Colonic mucosa (tissue), 4 donors: ENCODE results near the gene ARMC9. TPM values are rescaled to one million over a fixed set of nuclear protein-coding genes. Genes with fewer than 3 reads are reported as not detected.
A peak's percentile ranks its signal among the peaks of the same experiment; 100 is the strongest.

Experiments
- DNase-seq: peaks from one replicate; pipeline ENCODE4 v3.0.0-alpha.2; 2020
- H3K27ac ChIP-seq: fragments of 200-600 bp; one replicate; pipeline ENCODE4 v1.8.0; 2021
- H3K27me3 ChIP-seq: fragments of 200-600 bp; one replicate; pipeline ENCODE4 v1.8.0; 2021
- H3K36me3 ChIP-seq: fragments of 200-600 bp; one replicate; pipeline ENCODE4 v1.8.0; 2021
- H3K4me1 ChIP-seq: fragments of 200-600 bp; one replicate; pipeline ENCODE4 v1.8.0; 2021; ENCODE audit warnings: mild to moderate bottlenecking
- H3K4me3 ChIP-seq: fragments of 200-600 bp; one replicate; pipeline ENCODE4 v1.8.0; 2021
- H3K9ac ChIP-seq, 2 donors: one replicate each; pipeline ENCODE4 v1.7.0; 2013; ENCODE audit warnings: control low read depth in 2 of 2, low read depth in 2 of 2, low read length in 2 of 2
- H3K9me3 ChIP-seq: fragments of 200-600 bp; one replicate; pipeline ENCODE4 v1.8.0; 2021
- intact Hi-C: fragments of 100-400 bp; cut with DNase I; formaldehyde crosslinking; loops from one replicate; pipeline ENCODE4 v1.14.1; 2022
- total RNA-seq, 2 donors: library from RNA; stranded (reverse); fragmentation: NEBNext Ultra II Directional in 1 of 2; extraction: Animal tissue kit (Norgen Biotek cat#: 25700) in 1 of 2; gene quantifications; one replicate each; pipeline ENCODE4 v1.2.1, GENCODE V29; 2021
- TF ChIP-seq, protein P1 (sequence below): fragments of 200-600 bp; IDR thresholded peaks from one replicate; pipeline ENCODE4 v1.8.0; 2022; ENCODE audit warnings: antibody characterized with exemption, mild to moderate bottlenecking
- donor health status: healthy.
- donor health status: DM: no; HTN: no; CAD: no.
- donor health status: DM: no; HTN: no; CAD: no.

Gene ARMC9
- total RNA-seq, 2 donors from 2014 or later = 9.8 to 17.2 TPM

DNA sequence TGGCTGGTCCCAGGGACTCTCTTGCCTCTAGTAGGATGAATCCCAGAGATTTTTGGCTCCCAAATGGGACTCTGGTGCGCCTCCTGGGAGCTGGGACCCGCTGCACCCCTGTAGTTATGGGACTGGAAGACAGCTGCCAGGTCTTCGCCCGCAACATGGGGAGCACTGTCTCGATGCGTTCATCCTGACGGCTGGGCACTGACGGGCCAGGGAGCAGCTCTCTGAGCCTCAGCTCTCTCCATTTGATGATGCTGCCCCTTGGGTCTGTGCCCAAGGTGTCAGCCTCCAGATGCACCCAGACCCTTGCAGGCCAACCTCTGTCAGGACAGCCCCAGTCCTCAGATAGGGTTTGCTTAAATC lies 9.3 kb upstream of the ARMC9 start:
- Histone ChIP-seq H3K27me3 (peaks cover 4% of the 10 kb centered on the region), H3K4me3 (no peak overlapping the region), H3K9ac (no peak overlapping the region), H3K9me3 (no peaks in the 10 kb centered on the region), H3K27ac (no peak overlapping the region), H3K4me1 (no peaks in the 10 kb centered on the region), H3K36me3 (no peaks in the 10 kb centered on the region)
- intact Hi-C loops = no loop called here
- DNase-seq = no peak
- TF ChIP-seq, protein P1, sequence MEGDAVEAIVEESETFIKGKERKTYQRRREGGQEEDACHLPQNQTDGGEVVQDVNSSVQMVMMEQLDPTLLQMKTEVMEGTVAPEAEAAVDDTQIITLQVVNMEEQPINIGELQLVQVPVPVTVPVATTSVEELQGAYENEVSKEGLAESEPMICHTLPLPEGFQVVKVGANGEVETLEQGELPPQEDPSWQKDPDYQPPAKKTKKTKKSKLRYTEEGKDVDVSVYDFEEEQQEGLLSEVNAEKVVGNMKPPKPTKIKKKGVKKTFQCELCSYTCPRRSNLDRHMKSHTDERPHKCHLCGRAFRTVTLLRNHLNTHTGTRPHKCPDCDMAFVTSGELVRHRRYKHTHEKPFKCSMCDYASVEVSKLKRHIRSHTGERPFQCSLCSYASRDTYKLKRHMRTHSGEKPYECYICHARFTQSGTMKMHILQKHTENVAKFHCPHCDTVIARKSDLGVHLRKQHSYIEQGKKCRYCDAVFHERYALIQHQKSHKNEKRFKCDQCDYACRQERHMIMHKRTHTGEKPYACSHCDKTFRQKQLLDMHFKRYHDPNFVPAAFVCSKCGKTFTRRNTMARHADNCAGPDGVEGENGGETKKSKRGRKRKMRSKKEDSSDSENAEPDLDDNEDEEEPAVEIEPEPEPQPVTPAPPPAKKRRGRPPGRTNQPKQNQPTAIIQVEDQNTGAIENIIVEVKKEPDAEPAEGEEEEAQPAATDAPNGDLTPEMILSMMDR = no peak

DNA sequence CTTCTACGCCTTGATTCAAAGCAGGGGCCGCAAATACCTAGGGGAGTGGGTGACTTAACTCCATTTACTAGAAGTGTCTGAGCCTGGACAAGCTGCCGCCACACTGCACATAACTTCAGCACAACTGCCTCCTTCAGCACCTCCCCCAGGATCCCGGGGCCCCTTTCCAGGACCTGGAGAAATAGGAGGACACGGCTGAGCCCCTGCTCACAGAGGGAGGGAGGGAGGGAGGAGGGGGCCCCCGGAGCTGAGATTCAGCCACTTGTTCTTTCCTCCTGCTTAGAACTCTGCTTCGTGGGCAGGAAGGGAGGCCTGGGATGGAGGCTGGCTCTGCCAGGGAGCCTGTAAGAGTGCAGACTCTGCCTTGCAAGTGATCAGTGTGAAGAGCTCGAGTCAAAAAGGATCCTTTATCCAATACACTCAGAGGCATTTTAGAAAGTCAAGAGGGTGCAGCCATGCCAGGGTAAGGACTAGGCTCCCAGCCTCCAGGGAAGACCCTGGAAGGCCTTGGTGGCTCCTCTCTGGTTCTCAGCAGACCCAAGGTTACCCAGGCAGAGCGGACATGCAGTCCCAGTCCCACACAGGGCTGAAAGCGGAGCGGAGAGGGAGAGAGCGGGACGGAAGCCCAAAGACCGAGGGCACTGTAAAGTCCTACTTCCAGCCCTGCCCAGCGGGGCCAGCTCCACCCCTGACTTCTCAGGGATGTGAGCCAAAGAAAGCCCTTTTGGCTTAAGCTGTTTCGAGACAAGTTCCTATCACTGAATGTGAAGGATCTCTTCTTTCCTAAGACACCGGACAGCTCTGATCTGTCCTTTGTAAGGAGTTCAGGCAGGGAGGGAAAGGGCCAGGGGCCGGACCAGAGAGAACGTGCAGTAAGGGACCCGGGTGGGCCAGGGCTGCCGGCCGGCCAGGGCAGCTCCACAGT lies 8.6 kb upstream of the ARMC9 start:
- no peaks in the 10 kb centered on the region for H3K9me3 ChIP-seq
- no peak overlapping the region for H3K4me3 ChIP-seq
- intact Hi-C loops = no loop called here
- no peaks in the 10 kb centered on the region for H3K36me3 ChIP-seq
- H3K4me1 ChIP-seq = no peaks in the 10 kb centered on the region
- H3K27ac ChIP-seq = peak overlapping the region; percentile 40
- DNase-seq = peak; percentile 44
- peaks cover 4% of the 10 kb centered on the region for H3K27me3 ChIP-seq
- TF ChIP-seq, protein P1 = no peak
- peak overlapping the region; percentile 40 to 64 for H3K9ac ChIP-seq

DNA sequence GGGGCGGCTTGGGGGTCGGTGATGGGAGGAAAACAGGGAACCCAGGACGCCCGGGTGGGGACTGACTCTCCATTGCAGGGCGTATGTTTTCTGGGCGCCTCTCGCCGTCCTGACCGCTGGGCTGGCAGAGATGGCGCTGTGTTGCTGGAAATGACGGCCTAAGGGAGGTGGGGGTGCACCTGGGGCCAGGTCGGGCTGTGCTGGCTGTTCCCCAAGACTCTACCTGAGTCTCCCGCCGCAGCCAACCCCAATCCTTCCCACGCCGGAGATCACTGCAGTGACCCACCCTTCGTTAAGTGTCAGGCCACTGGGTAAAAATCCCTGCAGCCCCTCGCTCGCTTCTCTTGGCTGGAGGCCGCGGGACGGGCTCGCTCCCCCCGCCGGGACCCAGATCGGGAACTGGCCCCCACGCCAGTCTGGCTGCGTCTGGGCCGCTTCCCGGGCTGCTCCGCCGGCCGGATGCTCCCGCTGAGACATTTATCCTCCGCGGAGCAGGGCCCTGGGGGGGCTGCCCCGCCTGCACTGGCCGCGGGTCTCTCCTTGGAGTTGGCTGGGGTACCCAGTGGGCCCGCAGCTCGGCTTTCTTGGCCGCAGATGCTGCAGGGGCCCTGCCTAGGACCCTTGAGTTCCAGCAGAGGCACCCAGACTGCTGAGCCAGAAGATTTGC lies 7.8 kb upstream of the ARMC9 start:
- DNase-seq = peak; percentile 53

DNA sequence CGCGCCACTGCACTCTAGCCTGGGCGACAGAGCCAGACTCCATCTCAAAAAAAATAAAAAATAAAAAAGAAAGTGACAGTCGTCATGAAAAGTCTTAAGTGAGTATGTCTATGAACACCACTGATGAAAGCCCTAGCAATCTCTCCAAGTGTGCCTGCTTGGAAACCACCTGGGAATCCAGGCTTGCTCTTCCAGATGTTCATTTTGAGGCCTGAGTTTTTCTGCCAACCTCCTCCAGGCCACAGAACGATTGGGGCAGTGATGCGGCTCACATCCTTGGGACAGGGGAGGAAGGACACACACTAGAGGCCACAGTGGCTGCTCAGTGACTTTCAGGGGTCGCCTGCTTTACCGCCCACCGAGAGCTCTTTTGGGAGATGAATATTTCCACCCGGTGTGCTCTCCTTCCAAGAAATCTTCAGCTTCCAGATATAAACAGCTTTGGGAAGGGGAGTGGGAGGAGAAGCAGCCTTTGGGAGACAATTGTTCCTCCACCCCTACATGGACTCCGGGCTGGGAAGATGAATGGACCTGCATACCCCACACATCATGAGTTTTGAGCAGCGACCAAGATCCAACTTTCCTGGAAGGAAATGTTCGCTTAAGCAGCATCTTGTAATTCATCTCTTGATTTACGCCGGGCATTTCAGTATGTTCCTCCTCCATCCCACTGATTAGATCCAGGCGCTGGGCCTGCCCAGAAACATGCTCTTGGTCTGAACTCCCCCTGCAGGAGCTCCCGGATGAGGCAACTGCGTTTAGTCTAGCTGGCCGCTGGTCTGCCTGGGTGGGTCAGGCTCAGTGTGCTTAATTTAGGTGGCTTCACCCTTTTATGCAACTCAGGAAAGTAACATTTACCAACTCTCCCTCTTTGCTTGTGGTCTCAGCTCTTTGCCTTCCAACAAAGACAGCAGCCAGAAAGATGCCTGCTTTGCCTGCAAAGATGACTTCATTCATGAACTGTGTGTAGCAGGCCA lies 6.2 kb upstream of the ARMC9 start:
- H3K4me1 ChIP-seq = no peaks in the 10 kb centered on the region
- H3K36me3 ChIP-seq = no peaks in the 10 kb centered on the region
- DNase-seq = peak; percentile 62
- no peak overlapping the region for H3K4me3 ChIP-seq
- TF ChIP-seq, protein P1 = peak; percentile 23
- H3K27me3 ChIP-seq = peaks cover 4% of the 10 kb centered on the region
- intact Hi-C loops = no loop called here
- H3K9ac ChIP-seq = peak overlapping the region in 1 of 2 donors; percentile 35
- peak overlapping the region; percentile 27 for H3K27ac ChIP-seq
- H3K9me3 ChIP-seq = no peaks in the 10 kb centered on the region

More for the DNA sequence above, 7.8 kb upstream of the ARMC9 start:
- no peaks in the 10 kb centered on the region for H3K9me3 ChIP-seq
- TF ChIP-seq, protein P1 = no peak
- intact Hi-C loops = no loop called here
- peak overlapping the region; percentile 23 for H3K4me3 ChIP-seq
- no peaks in the 10 kb centered on the region for H3K36me3 ChIP-seq
- H3K27me3 ChIP-seq = peaks cover 4% of the 10 kb centered on the region
- H3K27ac ChIP-seq = peak overlapping the region; percentile 40
- peak overlapping the region; percentile 40 to 64 for H3K9ac ChIP-seq
- H3K4me1 ChIP-seq = no peaks in the 10 kb centered on the region

DNA sequence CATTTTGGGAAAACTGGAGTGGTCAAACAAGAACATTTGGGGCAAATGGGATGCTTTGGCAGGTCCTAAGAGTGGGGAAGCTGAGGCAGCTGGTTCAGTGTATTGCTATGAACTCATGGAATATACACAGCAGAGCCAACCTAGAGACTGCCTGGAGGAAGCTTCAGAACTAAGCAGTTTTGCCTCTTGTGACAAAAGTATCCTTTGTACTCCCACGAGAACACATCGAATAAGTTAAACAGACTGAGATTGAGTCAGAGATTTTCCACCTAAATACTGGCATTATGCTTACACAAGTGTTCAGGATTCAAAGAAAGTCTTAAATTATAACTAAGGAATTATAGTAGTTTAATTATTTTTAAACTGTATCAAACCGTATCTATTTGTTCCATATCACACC lies 5.2 kb upstream of the ARMC9 start:
- Histone ChIP-seq H3K27me3 (peaks cover 4% of the 10 kb centered on the region), H3K4me3 (no peak overlapping the region), H3K36me3 (no peaks in the 10 kb centered on the region), H3K9me3 (no peaks in the 10 kb centered on the region), H3K27ac (no peak overlapping the region), H3K9ac (no peak overlapping the region), H3K4me1 (no peaks in the 10 kb centered on the region)
- intact Hi-C loops = no loop called here
- no peak for DNase-seq
- TF ChIP-seq, protein P1 = no peak
